ENCODE data around the gene PACRG.

The PACRG gene

GRCh38 chr6:163289447-163289846 lies 561.7 kb downstream of the PACRG start:
- no peak for DNase-seq (ENCODE audit: low read depth)
- no peak for TF ChIP-seq POLR2A (IDR thresholded peaks at IDR 0.05; ENCODE audit: extremely low read depth, insufficient read length)
- TF ChIP-seq, protein P1, sequence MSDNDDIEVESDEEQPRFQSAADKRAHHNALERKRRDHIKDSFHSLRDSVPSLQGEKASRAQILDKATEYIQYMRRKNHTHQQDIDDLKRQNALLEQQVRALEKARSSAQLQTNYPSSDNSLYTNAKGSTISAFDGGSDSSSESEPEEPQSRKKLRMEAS (IDR thresholded peaks at IDR 0.05; ENCODE audit: low read depth, low read length), result no peak
- no peak for TF ChIP-seq MYC (IDR thresholded peaks at IDR 0.05; ENCODE audit: low read depth, low read length)
- no peak for TF ChIP-seq CTCF (IDR thresholded peaks at IDR 0.05; ENCODE audit: low read depth, low read length)
- no peak overlapping the region for H3K4me3 ChIP-seq (ENCODE audit: low read depth, low read length)

GRCh38 chr6:163290545-163291274 lies 562.9 kb downstream of the PACRG start:
- TF ChIP-seq, protein P1 (IDR thresholded peaks at IDR 0.05; ENCODE audit: low read depth, low read length), result no peak
- TF ChIP-seq POLR2A (IDR thresholded peaks at IDR 0.05; ENCODE audit: extremely low read depth, insufficient read length) (no peak), CTCF (IDR thresholded peaks at IDR 0.05; ENCODE audit: low read depth, low read length) (no peak), MYC (IDR thresholded peaks at IDR 0.05; ENCODE audit: low read depth, low read length) (no peak)

DNA sequence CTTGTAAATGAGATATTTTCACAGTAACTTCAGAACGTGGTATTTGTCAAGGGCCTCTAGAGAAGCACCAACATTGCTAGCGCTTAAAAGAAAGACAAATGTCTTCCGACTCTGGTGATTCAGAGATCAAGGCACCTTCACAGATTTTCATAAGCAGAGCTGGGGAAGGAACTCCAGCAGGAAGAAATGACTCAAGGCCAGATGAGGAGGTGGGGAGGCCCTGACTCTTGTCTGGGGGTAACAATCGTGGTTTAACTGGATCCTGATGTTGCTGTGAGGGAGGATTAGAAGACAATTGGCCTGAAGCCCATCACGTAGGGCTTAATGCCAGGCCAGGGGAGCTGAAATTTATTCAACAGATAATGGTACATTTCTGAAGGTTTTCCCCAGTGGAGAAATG lies 563.8 kb downstream of the PACRG start:
- no peak overlapping the region for H3K4me3 ChIP-seq (ENCODE audit: low read depth, low read length)
- TF ChIP-seq MYC (IDR thresholded peaks at IDR 0.05; ENCODE audit: low read depth, low read length), result no peak
- no peak for TF ChIP-seq CTCF (IDR thresholded peaks at IDR 0.05; ENCODE audit: low read depth, low read length)
- TF ChIP-seq, protein P1 (IDR thresholded peaks at IDR 0.05; ENCODE audit: low read depth, low read length), result no peak
- TF ChIP-seq POLR2A (IDR thresholded peaks at IDR 0.05; ENCODE audit: extremely low read depth, insufficient read length), result no peak
- DNase-seq (ENCODE audit: low read depth), result no peak

More at GRCh38 chr6:163290545-163291274, 562.9 kb downstream of the PACRG start:
- no peak for DNase-seq (ENCODE audit: low read depth)
- no peak overlapping the region for H3K4me3 ChIP-seq (ENCODE audit: low read depth, low read length)

DNA sequence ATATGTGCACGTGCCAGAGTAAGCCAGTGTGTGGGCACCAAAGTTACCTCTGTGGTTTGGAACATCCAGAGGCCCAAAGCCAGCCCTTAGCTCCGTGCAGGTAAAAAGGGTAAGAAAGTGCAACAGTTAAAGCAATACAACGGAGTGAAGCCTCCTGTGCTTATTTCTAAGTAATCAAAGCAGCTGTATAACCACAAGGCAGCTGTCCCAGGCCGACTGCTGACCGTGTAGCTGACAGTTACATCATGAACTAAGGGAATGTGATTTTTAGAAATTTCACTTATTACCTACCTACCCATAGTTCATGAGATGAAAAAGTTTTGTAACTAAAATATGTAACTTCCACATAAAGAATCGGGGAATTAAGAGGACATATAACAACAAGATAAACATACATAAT lies 565.5 kb downstream of the PACRG start:
- TF ChIP-seq MYC (IDR thresholded peaks at IDR 0.05; ENCODE audit: low read depth, low read length) (no peak), CTCF (IDR thresholded peaks at IDR 0.05; ENCODE audit: low read depth, low read length) (no peak), POLR2A (IDR thresholded peaks at IDR 0.05; ENCODE audit: extremely low read depth, insufficient read length) (no peak)
- TF ChIP-seq, protein P1 (IDR thresholded peaks at IDR 0.05; ENCODE audit: low read depth, low read length), result no peak
- DNase-seq (ENCODE audit: low read depth), result no peak
- H3K4me3 ChIP-seq (ENCODE audit: low read depth, low read length), result no peak overlapping the region

DNA sequence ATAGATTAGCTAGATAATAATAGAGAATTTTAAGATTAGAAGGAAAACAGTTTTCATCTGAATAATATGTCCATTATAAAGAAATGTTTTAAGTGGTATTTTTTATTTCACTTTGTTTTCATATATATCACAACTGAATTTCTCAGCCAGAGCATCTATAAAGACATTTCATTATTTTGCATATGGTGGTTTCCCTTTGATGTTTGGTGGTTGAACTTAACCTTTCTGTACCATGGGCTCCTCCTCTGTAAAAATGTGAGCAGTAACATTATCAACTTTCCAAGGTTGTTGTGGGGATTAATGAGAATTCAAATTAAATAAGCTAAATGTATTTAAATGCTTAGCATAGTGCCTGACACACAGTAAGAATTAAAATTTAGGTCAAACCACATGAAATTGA lies 567.0 kb downstream of the PACRG start:
- no peak for TF ChIP-seq MYC (IDR thresholded peaks at IDR 0.05; ENCODE audit: low read depth, low read length)
- no peak for TF ChIP-seq POLR2A (IDR thresholded peaks at IDR 0.05; ENCODE audit: extremely low read depth, insufficient read length)
- TF ChIP-seq, protein P1 (IDR thresholded peaks at IDR 0.05; ENCODE audit: low read depth, low read length), result no peak
- no peak for TF ChIP-seq CTCF (IDR thresholded peaks at IDR 0.05; ENCODE audit: low read depth, low read length)
- DNase-seq (ENCODE audit: low read depth), result no peak
- H3K4me3 ChIP-seq (ENCODE audit: low read depth, low read length), result no peak overlapping the region

Data from NB4 (cell line).